Small intestine (tissue), 7 donors: ENCODE measurements around the gene MTURN. TPM values are rescaled to one million over a fixed set of nuclear protein-coding genes. Genes with fewer than 3 reads are reported as not detected.
A peak's percentile ranks its signal among the peaks of the same experiment; 100 is the strongest.

ENCODE experiments used
- DNase-seq, 2 donors: peaks; one replicate each; pipeline versions ENCODE4 v3.0.0 to v3.0.0-alpha.2; 2013
- FAIRE-seq: peaks from 2 replicates; lab custom pipeline; 2012; peaks lifted over from hg19 to GRCh38; lab: Jason Lieb, UNC
- H3K27ac ChIP-seq, 3 donors: one replicate each; pipeline ENCODE4 v1.5.1; 2013; ENCODE audit warnings: low read length in 2 of 3, mild to moderate bottlenecking in 2 of 3, control low read depth in 1 of 3, inconsistent platforms in 1 of 3, low read depth in 1 of 3, moderate library complexity in 1 of 3
- H3K27me3 ChIP-seq, 3 donors: one replicate each; pipeline ENCODE4 v1.6.1; 2013; ENCODE audit warnings: low read length in 3 of 3, inconsistent platforms in 1 of 3; ENCODE audit not compliant: control insufficient read depth in 3 of 3, insufficient read depth in 3 of 3
- H3K36me3 ChIP-seq, 3 donors: one replicate each; pipeline ENCODE4 v1.6.1; 2013; ENCODE audit warnings: low read length in 3 of 3, inconsistent platforms in 1 of 3, low read depth in 1 of 3, mild to moderate bottlenecking in 1 of 3, moderate library complexity in 1 of 3; ENCODE audit not compliant: control insufficient read depth in 3 of 3, insufficient read depth in 2 of 3
- H3K4me1 ChIP-seq, 3 donors: one replicate each; pipeline ENCODE4 v1.6.1; 2013; ENCODE audit warnings: low read length in 2 of 3, inconsistent platforms in 1 of 3, low read depth in 1 of 3, mild to moderate bottlenecking in 1 of 3, moderate library complexity in 1 of 3; ENCODE audit not compliant: control insufficient read depth in 3 of 3, insufficient read depth in 2 of 3
- H3K4me3 ChIP-seq, 3 donors: one replicate each; pipeline ENCODE4 v1.5.1; 2013; ENCODE audit warnings: low read length in 3 of 3, control low read depth in 1 of 3, inconsistent platforms in 1 of 3, low read depth in 1 of 3, mild to moderate bottlenecking in 1 of 3, moderate library complexity in 1 of 3
- H3K9me3 ChIP-seq, 2 donors: one replicate each; pipeline ENCODE4 v1.6.1; 2013; ENCODE audit warnings: low read depth in 1 of 2, low read length in 1 of 2; ENCODE audit not compliant: control insufficient read depth in 2 of 2, insufficient read depth in 1 of 2
- WGBS, 3 donors: extraction: QIAGEN DNeasy Blood & Tissue Kit; methylation state at CpG; one replicate each; pipeline ENCODE4 v1.1.7; 2013; 5-methylcytosine and 5-hydroxymethylcytosine counted together
- polyA plus RNA-seq, 4 donors: library from polyadenylated mRNA; stranded (reverse) in 3 of 4; unstranded in 1 of 4; fragments of 200-250 nt in 3 of 4; fragments of 120-200 nt in 1 of 4; gene quantifications; one replicate each; pipeline versions ENCODE4 v1.2.1 to v1.2.3, GENCODE V29; 2013
- donor health status: healthy with polysubstance abuse.
- donor health status: control.
- donor health status: control.
- donor health status: Bipolar disorder and iron deficiency.
- donor health status: healthy.

MTURN gene
- polyA plus RNA-seq, 4 donors = 2.2 to 11.1 (median 7.0) TPM

DNA sequence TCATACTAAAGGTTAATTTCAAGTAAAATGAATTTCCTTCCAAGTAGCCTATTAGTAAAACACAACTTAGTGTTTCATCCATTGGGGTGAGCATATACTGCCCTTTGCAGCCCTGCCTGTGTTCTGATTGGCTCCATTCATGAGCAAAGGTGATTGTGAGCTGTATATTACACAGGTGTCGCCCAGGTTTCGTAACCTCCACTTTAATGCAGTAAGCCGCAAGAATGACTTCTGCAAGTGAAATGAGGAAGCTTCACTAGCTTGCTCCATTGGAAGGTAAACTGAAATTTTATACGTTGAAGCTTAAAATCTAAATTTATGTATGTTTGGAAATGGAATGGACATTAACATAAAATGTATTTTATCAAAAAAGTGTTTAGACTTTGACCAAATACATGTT, 24.4 kb downstream of the MTURN start:
- no peak for FAIRE-seq
- H3K4me3 ChIP-seq = no peak overlapping the region
- DNase-seq = peak; percentile 65 to 77
- H3K27me3 ChIP-seq = no peaks in the 10 kb centered on the region
- H3K36me3 ChIP-seq = peaks cover 0 to 3% (median 0%) of the 10 kb centered on the region in 3 donors
- H3K27ac ChIP-seq = no peak overlapping the region
- 36 to 53% (median 36%) methylated on average over 4 of the region's 4 CpGs for WGBS, 3 donors
- H3K9me3 ChIP-seq = no peaks in the 10 kb centered on the region
- H3K4me1 ChIP-seq = peaks cover 0 to 15% (median 3%) of the 10 kb centered on the region in 3 donors

DNA sequence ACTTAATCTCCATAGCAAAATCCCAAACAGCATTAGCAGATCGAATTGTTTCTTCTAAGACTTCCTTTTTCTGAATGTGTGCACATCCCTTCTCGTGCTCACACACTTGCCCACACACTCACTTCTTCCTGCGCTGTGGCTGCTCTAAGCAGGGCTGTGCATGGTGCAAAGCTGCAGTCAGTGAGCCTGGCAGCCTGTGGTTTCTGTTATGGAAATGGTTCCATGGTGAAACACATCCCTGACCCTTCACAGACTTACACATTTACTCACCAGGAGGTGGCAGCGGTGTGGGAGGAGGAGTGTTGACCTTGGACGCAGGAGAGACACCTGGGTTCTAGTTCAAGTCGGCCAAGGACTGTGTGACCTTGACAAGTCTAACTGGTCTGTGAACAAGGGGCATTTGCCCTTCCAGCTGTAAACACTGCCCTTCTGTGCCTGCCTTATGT, 24.9 kb downstream of the MTURN start:
- FAIRE-seq (no peak), DNase-seq (peak; percentile 35 to 41)
- WGBS, 3 donors = 36 to 44% (median 44%) methylated on average over 6 of the region's 6 CpGs
- Histone ChIP-seq H3K36me3 (peaks cover 0 to 3% (median 0%) of the 10 kb centered on the region in 3 donors), H3K4me3 (no peak overlapping the region), H3K27me3 (no peaks in the 10 kb centered on the region), H3K27ac (no peak overlapping the region), H3K4me1 (peaks cover 0 to 14% (median 3%) of the 10 kb centered on the region in 3 donors), H3K9me3 (no peaks in the 10 kb centered on the region)

DNA sequence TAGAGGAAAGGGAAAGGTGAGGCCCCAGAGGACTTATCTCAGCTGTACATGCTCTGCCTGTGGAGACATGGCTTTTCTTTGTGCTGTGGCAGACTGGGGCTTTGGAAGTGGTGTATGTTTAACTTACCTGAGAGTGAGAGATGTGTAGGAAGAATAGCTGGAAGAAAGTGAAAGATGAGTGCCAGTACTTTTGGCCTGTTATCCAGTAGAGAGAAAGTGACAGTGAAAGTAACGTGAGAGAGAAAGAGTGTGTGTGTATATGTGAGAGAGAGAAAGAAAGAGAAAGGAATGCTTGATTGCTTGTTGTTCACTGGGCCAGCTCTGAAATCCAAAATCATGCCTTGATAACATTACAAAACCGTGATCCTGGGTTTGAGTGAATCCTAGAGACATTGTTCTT, 25.5 kb downstream of the MTURN start:
- 71 to 81% (median 75%) methylated on average over 2 of the region's 2 CpGs for WGBS, 3 donors
- DNase-seq (peak in 1 of 2 donors; percentile 17), FAIRE-seq (no peak)
- Histone ChIP-seq H3K4me3 (no peak overlapping the region), H3K27ac (no peak overlapping the region), H3K27me3 (no peaks in the 10 kb centered on the region), H3K9me3 (no peaks in the 10 kb centered on the region), H3K4me1 (peaks cover 0 to 16% (median 3%) of the 10 kb centered on the region in 3 donors), H3K36me3 (peaks cover 0 to 3% (median 0%) of the 10 kb centered on the region in 3 donors)

DNA sequence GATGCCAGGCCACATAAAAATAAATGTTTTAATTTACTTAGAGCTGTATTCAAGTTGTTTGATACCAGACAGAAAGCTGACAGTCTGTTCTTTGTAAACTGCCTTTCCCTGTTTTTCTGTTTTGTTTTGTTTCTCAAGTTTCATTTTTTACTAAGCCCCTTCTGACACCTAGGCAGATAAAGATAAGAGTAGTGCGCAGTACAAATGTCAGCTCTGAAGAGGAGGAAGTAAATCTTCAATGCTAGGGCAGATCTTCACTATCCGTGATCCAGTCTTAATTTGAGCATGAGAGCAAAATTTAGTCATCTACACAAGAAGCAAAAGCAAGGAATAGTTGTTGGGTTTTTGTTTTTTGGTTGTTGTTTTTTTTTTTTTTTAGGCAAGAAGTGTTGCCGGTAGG, 27.3 kb downstream of the MTURN start:
- DNase-seq (no peak), FAIRE-seq (no peak)
- Histone ChIP-seq H3K27me3 (no peaks in the 10 kb centered on the region), H3K4me1 (peaks cover 0 to 22% (median 3%) of the 10 kb centered on the region in 3 donors), H3K4me3 (no peak overlapping the region), H3K36me3 (peaks cover 0 to 3% (median 0%) of the 10 kb centered on the region in 3 donors), H3K9me3 (no peaks in the 10 kb centered on the region), H3K27ac (no peak overlapping the region)
- whole genome bisulfite sequencing, 3 donors = 63 to 77% (median 74%) methylated on average over 3 of the region's 3 CpGs

DNA sequence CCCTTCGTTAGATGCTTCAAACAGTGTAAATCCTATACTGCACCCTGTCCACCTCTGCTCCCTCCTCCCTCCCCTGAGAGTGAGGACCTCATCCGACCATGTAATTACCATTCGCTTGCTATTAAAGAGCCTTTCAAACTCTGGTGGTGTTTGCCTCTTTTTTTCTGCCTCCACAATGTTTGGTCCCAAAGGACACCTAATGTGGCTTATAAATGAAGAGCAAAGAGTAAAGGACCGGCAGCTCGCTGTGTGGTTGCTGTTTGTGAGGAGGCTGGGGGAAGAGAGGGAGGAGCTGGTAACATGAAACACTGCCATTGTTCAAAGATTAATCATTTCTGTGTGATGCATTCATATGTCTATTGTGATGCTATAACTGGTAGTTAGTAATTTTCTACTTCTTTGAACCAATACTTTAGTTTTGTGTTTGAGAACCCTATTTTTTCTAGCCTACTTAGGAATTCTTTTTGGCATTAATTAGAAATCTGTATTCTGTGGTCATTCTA, 27.9 kb downstream of the MTURN start:
- H3K4me1 ChIP-seq = peaks cover 0 to 22% (median 3%) of the 10 kb centered on the region in 3 donors
- H3K27me3 ChIP-seq = no peaks in the 10 kb centered on the region
- 54 to 72% (median 68%) methylated on average over 5 of the region's 5 CpGs for WGBS, 3 donors
- peaks cover 0 to 3% (median 0%) of the 10 kb centered on the region in 3 donors for H3K36me3 ChIP-seq
- DNase-seq (peak in 1 of 2 donors; percentile 35), FAIRE-seq (no peak)
- H3K4me3 ChIP-seq = no peak overlapping the region
- H3K27ac ChIP-seq = peak overlapping the region in 1 of 3 donors; percentile 43
- no peaks in the 10 kb centered on the region for H3K9me3 ChIP-seq

DNA sequence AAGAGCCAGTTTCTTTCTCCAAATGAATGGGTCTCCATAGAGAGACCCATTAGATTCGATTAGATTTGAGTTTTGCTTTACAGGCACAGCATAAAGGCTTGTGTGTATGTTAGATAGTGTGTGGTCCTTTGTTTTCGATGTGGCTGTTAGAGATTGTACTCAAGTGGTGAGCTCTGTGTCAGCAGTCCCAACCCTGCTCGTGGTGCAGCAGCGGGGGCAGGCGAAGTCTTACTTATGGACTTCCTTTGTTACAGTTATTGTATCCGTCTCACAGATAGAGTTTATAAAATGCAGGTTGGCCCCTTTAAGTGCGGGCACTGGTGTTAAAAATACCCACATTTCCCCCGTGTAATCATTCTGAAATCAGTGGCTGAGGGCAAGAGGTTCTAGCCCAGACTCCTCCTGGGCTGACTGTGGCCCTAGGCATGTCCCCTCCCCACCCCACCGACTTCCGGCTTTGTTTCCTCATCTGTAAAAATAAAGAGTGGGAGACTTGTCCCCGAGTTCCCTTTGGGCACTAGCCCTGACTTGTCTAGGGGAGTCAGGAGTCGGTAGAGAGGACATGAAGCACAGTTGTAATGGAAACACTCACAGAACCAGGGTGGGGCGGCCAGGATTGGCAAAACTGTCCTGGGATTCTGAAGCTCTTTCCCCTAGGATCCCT, 28.6 kb downstream of the MTURN start:
- peaks cover 0 to 3% (median 0%) of the 10 kb centered on the region in 3 donors for H3K36me3 ChIP-seq
- H3K4me3 ChIP-seq = no peak overlapping the region
- no peaks in the 10 kb centered on the region for H3K9me3 ChIP-seq
- H3K27ac ChIP-seq = peak overlapping the region in 1 of 3 donors; percentile 53
- DNase-seq (no peak), FAIRE-seq (no peak)
- WGBS, 3 donors = 55 to 70% (median 63%) methylated on average over 13 of the region's 13 CpGs
- H3K4me1 ChIP-seq = peaks cover 0 to 22% (median 3%) of the 10 kb centered on the region in 3 donors
- H3K27me3 ChIP-seq = no peaks in the 10 kb centered on the region

DNA sequence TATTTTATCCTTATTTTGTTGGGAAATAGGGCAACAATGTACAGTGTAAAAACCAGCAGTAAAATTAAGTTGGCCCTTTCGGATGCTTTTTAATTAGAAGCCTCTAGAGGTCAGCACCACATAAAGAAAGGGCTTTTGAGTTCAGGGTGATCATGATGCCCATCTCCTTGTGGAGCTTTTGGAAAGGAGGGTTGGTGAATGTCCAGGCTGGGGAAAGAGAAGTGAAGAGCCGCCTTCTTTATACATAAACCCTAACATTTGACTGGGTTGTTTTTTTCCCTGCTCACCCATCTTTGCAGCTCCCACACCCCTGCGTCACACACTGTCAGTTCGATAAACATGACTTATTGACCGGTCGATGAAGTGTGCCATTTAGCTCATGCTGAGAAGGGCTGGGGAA, 29.8 kb downstream of the MTURN start:
- Histone ChIP-seq H3K9me3 (no peaks in the 10 kb centered on the region), H3K27me3 (no peaks in the 10 kb centered on the region), H3K27ac (no peak overlapping the region), H3K4me3 (no peak overlapping the region), H3K36me3 (peaks cover 0 to 3% (median 0%) of the 10 kb centered on the region in 3 donors), H3K4me1 (peaks cover 0 to 19% (median 3%) of the 10 kb centered on the region in 3 donors)
- WGBS, 3 donors = 79 to 83% (median 81%) methylated on average over 6 of the region's 6 CpGs
- peak; percentile 47 to 48 for DNase-seq
- no peak for FAIRE-seq

DNA sequence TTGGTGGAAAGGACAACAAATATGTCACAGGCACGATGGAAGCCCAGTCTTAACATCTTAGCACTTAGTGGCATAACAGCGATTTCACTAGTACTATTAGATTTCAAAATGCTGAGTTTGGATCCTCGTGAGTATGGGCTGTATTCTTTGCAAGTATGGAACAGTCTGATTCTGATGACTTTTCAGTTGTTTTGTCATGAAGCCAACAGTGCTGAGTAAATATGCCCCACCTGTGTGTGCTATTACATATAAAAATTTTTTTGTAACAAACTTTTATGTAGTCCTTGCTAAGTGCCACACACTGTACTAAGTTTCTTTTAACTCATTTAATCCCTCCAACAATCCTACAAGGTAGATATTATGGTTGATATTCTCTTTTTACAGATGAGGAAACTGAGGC, 30.8 kb downstream of the MTURN start:
- WGBS, 3 donors = 65 to 79% (median 69%) methylated on average over 3 of the region's 3 CpGs
- Histone ChIP-seq H3K27ac (no peak overlapping the region), H3K4me1 (peaks cover 0 to 12% (median 3%) of the 10 kb centered on the region in 3 donors), H3K4me3 (no peak overlapping the region), H3K9me3 (no peaks in the 10 kb centered on the region), H3K36me3 (no peaks in the 10 kb centered on the region), H3K27me3 (no peaks in the 10 kb centered on the region)
- DNase-seq (no peak), FAIRE-seq (no peak)
